GM23338 (cell line): Measurements from ENCODE around the gene LZIC. TPM values are rescaled to one million over a fixed set of nuclear protein-coding genes. Genes with fewer than 3 reads are reported as not detected.

Source experiments
- ATAC-seq: fragments of 200-7000 bp; cut with Tn5 transposase; 3 replicates; pipeline ENCODE4 v1.9.1; 2020
- DNase-seq: peaks from one replicate; pipeline ENCODE4 v3.0.0-alpha.2; 2015; ENCODE audit warnings: low spot score
- H2AFZ ChIP-seq: fragments of 200-600 bp; sonication (generic); 2 replicates; pipeline ENCODE4 v1.8.0; 2016; ENCODE audit warnings: antibody characterized with exemption, mild to moderate bottlenecking, moderate library complexity
- H3F3A ChIP-seq: fragments of 200-600 bp; sonication (generic); replicated peaks from 2 replicates; pipeline ENCODE4 v1.8.0; 2017; ENCODE audit warnings: antibody characterized with exemption, mixed run types, low read depth
- H3K27ac ChIP-seq: fragments of 200-600 bp; sonication (generic); 2 replicates; pipeline ENCODE4 v1.6.1; 2016; ENCODE audit warnings: low read depth
- H3K27me3 ChIP-seq: fragments of 200-600 bp; sonication (generic); 2 replicates; pipeline ENCODE4 v1.8.0; 2016; ENCODE audit warnings: mild to moderate bottlenecking, mixed run types, moderate library complexity; ENCODE audit not compliant: insufficient read depth
- H3K36me3 ChIP-seq: fragments of 200-600 bp; sonication (generic); 2 replicates; pipeline ENCODE4 v1.8.0; 2016; ENCODE audit warnings: mild to moderate bottlenecking; ENCODE audit not compliant: insufficient read depth
- H3K4me1 ChIP-seq: fragments of 200-600 bp; sonication (generic); 2 replicates; pipeline ENCODE4 v1.8.0; 2016; ENCODE audit warnings: mild to moderate bottlenecking, moderate library complexity; ENCODE audit not compliant: insufficient read depth
- H3K4me2 ChIP-seq: fragments of 200-600 bp; sonication (generic); 2 replicates; pipeline ENCODE4 v1.7.1; 2017; ENCODE audit warnings: mixed run types
- H3K4me3 ChIP-seq: fragments of 200-600 bp; sonication (generic); 2 replicates; pipeline ENCODE4 v1.6.1; 2016; ENCODE audit warnings: mixed run types
- H3K79me2 ChIP-seq: fragments of 200-600 bp; sonication (generic); replicated peaks from 2 replicates; pipeline ENCODE4 v1.8.0; 2017; ENCODE audit warnings: mild to moderate bottlenecking; ENCODE audit not compliant: insufficient read depth
- H3K9me2 ChIP-seq: fragments of 200-600 bp; sonication (generic); 2 replicates; pipeline ENCODE4 v1.8.0; 2017; ENCODE audit not compliant: insufficient read depth
- H4K20me1 ChIP-seq: fragments of 200-600 bp; sonication (generic); replicated peaks from 2 replicates; pipeline ENCODE4 v1.8.0; 2017; ENCODE audit warnings: mild to moderate bottlenecking; ENCODE audit not compliant: insufficient read depth
- H3K27ac Mint-ChIP-seq: 2 replicates; pipeline ENCODE4 v1.8.0; 2020; ENCODE audit warnings: inconsistent platforms, mild to moderate bottlenecking, moderate library complexity, mixed read lengths
- H3K27me3 Mint-ChIP-seq: 3 replicates; pipeline ENCODE4 v1.8.0; 2022; ENCODE audit warnings: low read depth, mild to moderate bottlenecking, moderate library complexity, mixed read lengths, inconsistent platforms; ENCODE audit not compliant: insufficient read depth, poor library complexity
- H3K36me3 Mint-ChIP-seq: 3 replicates; pipeline ENCODE4 v1.8.0; 2021; ENCODE audit warnings: low read depth, mild to moderate bottlenecking, inconsistent platforms, moderate library complexity, mixed read lengths
- H3K4me1 Mint-ChIP-seq: 3 replicates; pipeline ENCODE4 v1.8.0; 2020; ENCODE audit warnings: mild to moderate bottlenecking, inconsistent platforms, mixed read lengths
- H3K4me3 Mint-ChIP-seq: 3 replicates; pipeline ENCODE4 v1.8.0; 2021; ENCODE audit warnings: moderate library complexity, mild to moderate bottlenecking, inconsistent platforms, mixed read lengths
- H3K9me3 Mint-ChIP-seq: 3 replicates; pipeline ENCODE4 v1.8.0; 2020; ENCODE audit warnings: moderate library complexity, mild to moderate bottlenecking, inconsistent platforms, mixed read lengths
- CREB1 ChIP-seq: fragments of 250-450 bp; sonication (Bioruptor Pico); IDR thresholded peaks from 2 replicates; pipeline ENCODE4 v1.5.0; 2020; ENCODE audit warnings: low read depth, mild to moderate bottlenecking, moderate library complexity
- EZH2 ChIP-seq: fragments of 200-600 bp; sonication (generic); IDR thresholded peaks from one replicate; pipeline ENCODE4 v1.8.0; 2017; ENCODE audit warnings: antibody characterized with exemption, mild to moderate bottlenecking, low read depth; ENCODE audit not compliant: unreplicated experiment
- EZH2phosphoT487 ChIP-seq: fragments of 200-600 bp; sonication (generic); IDR thresholded peaks from one replicate; pipeline ENCODE4 v1.8.1; 2018; ENCODE audit warnings: antibody characterized with exemption; ENCODE audit not compliant: unreplicated experiment
- JUNB ChIP-seq: IDR thresholded peaks from one replicate; pipeline ENCODE4 v1.6.1; 2016; ENCODE audit warnings: antibody characterized with exemption; ENCODE audit not compliant: unreplicated experiment
- NANOG ChIP-seq: IDR thresholded peaks from 2 replicates; pipeline ENCODE4 v1.6.1; 2016; ENCODE audit warnings: antibody characterized with exemption, borderline replicate concordance
- POLR2AphosphoS5 ChIP-seq: IDR thresholded peaks from 2 replicates; pipeline ENCODE4 v1.6.1; 2016; ENCODE audit warnings: antibody characterized with exemption, low read depth
- STAT1 ChIP-seq: IDR thresholded peaks from one replicate; pipeline ENCODE4 v1.6.1; 2016; ENCODE audit warnings: antibody characterized with exemption; ENCODE audit not compliant: unreplicated experiment
- ZNF114 ChIP-seq: fragments of 250-450 bp; sonication (Bioruptor Pico); IDR thresholded peaks from 2 replicates; pipeline ENCODE4 v1.5.0; 2020; ENCODE audit warnings: mild to moderate bottlenecking, moderate library complexity
- ZNF331 ChIP-seq: fragments of 250-450 bp; sonication (Bioruptor Pico); IDR thresholded peaks from 2 replicates; pipeline ENCODE4 v1.5.0; 2020; ENCODE audit warnings: low read depth, mild to moderate bottlenecking, moderate library complexity
- polyA plus RNA-seq: library from polyadenylated mRNA; unstranded; fragments of >200 nt; fragmentation: Nextera tagmentation; extraction: Ambion mirVana; gene quantifications from 2 replicates; pipeline ENCODE4 v1.2.1, GENCODE V29; 2016
- total RNA-seq: library from RNA; depleted of rRNA; stranded (reverse); fragments of >200 nt; shearing (Covaris generic); gene quantifications from 2 replicates; pipeline ENCODE4 v1.2.3, GENCODE V29; 2014
- TF ChIP-seq, protein P1 (sequence below): IDR thresholded peaks from 2 replicates; pipeline ENCODE4 v1.6.1; 2016; ENCODE audit warnings: antibody characterized with exemption
- TF ChIP-seq, protein P2 (sequence below): IDR thresholded peaks from one replicate; pipeline ENCODE4 v1.6.1; 2018; ENCODE audit warnings: antibody characterized with exemption; ENCODE audit not compliant: unreplicated experiment
- TF ChIP-seq, protein P3 (sequence below): fragments of 250-450 bp; sonication (Bioruptor Pico); IDR thresholded peaks from 2 replicates; pipeline ENCODE4 v1.5.0; 2020; ENCODE audit warnings: mild to moderate bottlenecking, moderate library complexity

LZIC gene
- total and polyA plus RNA-seq, 2 experiments from 2014 or later = 19.4 to 23.5 TPM

DNA sequence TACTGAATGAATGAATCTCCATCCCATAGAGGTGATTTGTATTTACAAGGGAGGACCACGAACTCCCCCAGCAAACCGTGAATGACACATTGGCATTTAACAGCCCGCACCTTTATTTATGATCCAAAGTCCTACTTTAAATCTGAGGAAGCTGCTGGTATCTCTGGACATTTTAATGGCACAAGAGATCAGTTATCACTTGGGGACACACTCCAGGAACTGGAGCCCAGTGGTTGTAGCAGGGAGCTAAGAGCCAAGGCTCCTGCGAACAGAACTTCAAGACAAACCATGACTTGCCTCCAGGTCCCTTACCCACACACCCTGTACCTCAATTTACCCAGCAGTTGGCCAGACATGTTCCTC lies 34.3 kb downstream of the LZIC start (continued):
- no peak for TF ChIP-seq POLR2AphosphoS5
- no peak for TF ChIP-seq EZH2
- no peak for TF ChIP-seq EZH2phosphoT487
- no peak for TF ChIP-seq ZNF331 (CRISPR knock-in tag)
- no peak for TF ChIP-seq ZNF114
- TF ChIP-seq, protein P1, sequence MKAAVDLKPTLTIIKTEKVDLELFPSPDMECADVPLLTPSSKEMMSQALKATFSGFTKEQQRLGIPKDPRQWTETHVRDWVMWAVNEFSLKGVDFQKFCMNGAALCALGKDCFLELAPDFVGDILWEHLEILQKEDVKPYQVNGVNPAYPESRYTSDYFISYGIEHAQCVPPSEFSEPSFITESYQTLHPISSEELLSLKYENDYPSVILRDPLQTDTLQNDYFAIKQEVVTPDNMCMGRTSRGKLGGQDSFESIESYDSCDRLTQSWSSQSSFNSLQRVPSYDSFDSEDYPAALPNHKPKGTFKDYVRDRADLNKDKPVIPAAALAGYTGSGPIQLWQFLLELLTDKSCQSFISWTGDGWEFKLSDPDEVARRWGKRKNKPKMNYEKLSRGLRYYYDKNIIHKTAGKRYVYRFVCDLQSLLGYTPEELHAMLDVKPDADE = no peak
- TF ChIP-seq, protein P2, sequence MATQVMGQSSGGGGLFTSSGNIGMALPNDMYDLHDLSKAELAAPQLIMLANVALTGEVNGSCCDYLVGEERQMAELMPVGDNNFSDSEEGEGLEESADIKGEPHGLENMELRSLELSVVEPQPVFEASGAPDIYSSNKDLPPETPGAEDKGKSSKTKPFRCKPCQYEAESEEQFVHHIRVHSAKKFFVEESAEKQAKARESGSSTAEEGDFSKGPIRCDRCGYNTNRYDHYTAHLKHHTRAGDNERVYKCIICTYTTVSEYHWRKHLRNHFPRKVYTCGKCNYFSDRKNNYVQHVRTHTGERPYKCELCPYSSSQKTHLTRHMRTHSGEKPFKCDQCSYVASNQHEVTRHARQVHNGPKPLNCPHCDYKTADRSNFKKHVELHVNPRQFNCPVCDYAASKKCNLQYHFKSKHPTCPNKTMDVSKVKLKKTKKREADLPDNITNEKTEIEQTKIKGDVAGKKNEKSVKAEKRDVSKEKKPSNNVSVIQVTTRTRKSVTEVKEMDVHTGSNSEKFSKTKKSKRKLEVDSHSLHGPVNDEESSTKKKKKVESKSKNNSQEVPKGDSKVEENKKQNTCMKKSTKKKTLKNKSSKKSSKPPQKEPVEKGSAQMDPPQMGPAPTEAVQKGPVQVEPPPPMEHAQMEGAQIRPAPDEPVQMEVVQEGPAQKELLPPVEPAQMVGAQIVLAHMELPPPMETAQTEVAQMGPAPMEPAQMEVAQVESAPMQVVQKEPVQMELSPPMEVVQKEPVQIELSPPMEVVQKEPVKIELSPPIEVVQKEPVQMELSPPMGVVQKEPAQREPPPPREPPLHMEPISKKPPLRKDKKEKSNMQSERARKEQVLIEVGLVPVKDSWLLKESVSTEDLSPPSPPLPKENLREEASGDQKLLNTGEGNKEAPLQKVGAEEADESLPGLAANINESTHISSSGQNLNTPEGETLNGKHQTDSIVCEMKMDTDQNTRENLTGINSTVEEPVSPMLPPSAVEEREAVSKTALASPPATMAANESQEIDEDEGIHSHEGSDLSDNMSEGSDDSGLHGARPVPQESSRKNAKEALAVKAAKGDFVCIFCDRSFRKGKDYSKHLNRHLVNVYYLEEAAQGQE = no peak

DNA sequence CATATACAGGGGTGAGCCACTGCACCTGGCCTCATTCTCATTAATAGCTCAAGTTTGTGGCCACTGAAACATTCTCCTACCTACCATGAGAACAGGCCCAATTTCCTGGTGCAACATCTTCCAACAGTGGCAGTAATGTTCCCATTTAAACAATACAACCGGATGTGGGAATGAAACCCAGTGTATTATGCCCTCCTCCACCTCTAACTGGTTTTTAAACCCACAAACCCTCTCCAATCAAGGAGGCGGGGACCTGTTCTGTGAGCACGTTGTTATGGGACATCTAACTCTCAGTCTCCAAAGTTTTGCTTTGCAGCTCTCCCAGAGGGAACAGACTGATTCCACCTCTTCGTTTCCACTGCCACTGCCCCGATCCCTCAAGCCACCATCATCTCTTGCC lies 35.8 kb downstream of the LZIC start:
- Histone ChIP-seq H3K4me1 (peaks cover 17% of the 10 kb centered on the region), H3K36me3 (no peaks in the 10 kb centered on the region), H3K27me3 (no peaks in the 10 kb centered on the region), H3K4me3 (no peak overlapping the region), H4K20me1 (peaks cover 10% of the 10 kb centered on the region), H3K79me2 (peaks cover 50% of the 10 kb centered on the region), H3K4me2 (no peak overlapping the region), H3F3A (peaks cover 7% of the 10 kb centered on the region; the same call in 1 of the 2 replicates), H3K9me2 (no peaks in the 10 kb centered on the region; the same call in 1 of the 2 replicates), H3K27ac (no peak overlapping the region), H2AFZ (no peak overlapping the region)
- DNase-seq (no peak), ATAC-seq (no peak)
- H3K27me3 Mint-ChIP-seq = peaks cover 6% of the 10 kb centered on the region
- no peaks in the 10 kb centered on the region; the same call in 2 of the 3 replicates for H3K36me3 Mint-ChIP-seq
- peaks cover 32% of the 10 kb centered on the region for H3K4me1 Mint-ChIP-seq
- H3K4me3 Mint-ChIP-seq = no peak overlapping the region; the same call in 2 of the 3 replicates
- no peaks in the 10 kb centered on the region for H3K9me3 Mint-ChIP-seq
- no peak overlapping the region for H3K27ac Mint-ChIP-seq
- TF ChIP-seq EZH2 = no peak
- no peak for TF ChIP-seq POLR2AphosphoS5
- TF ChIP-seq CREB1 (CRISPR knock-in tag) = no peak
- TF ChIP-seq, protein P2 = no peak
- TF ChIP-seq, protein P3, sequence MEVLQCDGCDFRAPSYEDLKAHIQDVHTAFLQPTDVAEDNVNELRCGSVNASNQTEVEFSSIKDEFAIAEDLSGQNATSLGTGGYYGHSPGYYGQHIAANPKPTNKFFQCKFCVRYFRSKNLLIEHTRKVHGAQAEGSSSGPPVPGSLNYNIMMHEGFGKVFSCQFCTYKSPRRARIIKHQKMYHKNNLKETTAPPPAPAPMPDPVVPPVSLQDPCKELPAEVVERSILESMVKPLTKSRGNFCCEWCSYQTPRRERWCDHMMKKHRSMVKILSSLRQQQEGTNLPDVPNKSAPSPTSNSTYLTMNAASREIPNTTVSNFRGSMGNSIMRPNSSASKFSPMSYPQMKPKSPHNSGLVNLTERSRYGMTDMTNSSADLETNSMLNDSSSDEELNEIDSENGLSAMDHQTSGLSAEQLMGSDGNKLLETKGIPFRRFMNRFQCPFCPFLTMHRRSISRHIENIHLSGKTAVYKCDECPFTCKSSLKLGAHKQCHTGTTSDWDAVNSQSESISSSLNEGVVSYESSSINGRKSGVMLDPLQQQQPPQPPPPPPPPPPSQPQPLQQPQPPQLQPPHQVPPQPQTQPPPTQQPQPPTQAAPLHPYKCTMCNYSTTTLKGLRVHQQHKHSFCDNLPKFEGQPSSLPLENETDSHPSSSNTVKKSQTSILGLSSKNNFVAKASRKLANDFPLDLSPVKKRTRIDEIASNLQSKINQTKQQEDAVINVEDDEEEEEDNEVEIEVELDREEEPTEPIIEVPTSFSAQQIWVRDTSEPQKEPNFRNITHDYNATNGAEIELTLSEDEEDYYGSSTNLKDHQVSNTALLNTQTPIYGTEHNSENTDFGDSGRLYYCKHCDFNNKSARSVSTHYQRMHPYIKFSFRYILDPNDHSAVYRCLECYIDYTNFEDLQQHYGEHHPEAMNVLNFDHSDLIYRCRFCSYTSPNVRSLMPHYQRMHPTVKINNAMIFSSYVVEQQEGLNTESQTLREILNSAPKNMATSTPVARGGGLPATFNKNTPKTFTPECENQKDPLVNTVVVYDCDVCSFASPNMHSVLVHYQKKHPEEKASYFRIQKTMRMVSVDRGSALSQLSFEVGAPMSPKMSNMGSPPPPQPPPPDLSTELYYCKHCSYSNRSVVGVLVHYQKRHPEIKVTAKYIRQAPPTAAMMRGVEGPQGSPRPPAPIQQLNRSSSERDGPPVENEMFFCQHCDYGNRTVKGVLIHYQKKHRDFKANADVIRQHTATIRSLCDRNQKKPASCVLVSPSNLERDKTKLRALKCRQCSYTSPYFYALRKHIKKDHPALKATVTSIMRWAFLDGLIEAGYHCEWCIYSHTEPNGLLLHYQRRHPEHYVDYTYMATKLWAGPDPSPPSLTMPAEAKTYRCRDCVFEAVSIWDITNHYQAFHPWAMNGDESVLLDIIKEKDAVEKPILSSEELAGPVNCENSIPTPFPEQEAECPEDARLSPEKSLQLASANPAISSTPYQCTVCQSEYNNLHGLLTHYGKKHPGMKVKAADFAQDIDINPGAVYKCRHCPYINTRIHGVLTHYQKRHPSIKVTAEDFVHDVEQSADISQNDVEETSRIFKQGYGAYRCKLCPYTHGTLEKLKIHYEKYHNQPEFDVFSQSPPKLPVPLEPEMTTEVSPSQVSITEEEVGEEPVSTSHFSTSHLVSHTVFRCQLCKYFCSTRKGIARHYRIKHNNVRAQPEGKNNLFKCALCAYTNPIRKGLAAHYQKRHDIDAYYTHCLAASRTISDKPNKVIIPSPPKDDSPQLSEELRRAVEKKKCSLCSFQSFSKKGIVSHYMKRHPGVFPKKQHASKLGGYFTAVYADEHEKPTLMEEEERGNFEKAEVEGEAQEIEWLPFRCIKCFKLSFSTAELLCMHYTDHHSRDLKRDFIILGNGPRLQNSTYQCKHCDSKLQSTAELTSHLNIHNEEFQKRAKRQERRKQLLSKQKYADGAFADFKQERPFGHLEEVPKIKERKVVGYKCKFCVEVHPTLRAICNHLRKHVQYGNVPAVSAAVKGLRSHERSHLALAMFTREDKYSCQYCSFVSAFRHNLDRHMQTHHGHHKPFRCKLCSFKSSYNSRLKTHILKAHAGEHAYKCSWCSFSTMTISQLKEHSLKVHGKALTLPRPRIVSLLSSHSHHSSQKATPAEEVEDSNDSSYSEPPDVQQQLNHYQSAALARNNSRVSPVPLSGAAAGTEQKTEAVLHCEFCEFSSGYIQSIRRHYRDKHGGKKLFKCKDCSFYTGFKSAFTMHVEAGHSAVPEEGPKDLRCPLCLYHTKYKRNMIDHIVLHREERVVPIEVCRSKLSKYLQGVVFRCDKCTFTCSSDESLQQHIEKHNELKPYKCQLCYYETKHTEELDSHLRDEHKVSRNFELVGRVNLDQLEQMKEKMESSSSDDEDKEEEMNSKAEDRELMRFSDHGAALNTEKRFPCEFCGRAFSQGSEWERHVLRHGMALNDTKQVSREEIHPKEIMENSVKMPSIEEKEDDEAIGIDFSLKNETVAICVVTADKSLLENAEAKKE = no peak
- no peak for TF ChIP-seq ZNF331 (CRISPR knock-in tag)
- no peak for TF ChIP-seq STAT1
- no peak for TF ChIP-seq JUNB
- no peak for TF ChIP-seq NANOG
